ENCODE results near the gene POLR1A.

The POLR1A gene

DNA sequence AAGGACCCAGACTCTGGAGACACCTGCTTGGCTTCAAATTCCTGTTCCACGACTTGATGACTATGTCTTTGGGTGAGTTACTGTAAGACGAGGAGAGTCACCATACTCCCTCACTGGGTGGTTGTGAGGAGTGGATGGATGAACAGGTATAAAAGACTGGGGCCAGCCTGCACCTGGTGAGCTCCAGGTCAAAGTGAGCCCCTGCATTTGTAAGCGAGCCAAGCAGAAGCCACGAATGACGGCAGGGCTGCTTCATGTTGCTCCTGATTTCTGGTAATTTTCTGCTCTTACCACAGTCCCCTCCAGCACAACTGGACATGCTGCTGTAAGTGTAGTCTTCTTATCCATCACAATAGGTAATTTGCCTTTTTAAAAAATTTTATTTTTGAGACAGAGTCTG is 86.6 kb downstream of the POLR1A start:
- no peak for DNase-seq

DNA sequence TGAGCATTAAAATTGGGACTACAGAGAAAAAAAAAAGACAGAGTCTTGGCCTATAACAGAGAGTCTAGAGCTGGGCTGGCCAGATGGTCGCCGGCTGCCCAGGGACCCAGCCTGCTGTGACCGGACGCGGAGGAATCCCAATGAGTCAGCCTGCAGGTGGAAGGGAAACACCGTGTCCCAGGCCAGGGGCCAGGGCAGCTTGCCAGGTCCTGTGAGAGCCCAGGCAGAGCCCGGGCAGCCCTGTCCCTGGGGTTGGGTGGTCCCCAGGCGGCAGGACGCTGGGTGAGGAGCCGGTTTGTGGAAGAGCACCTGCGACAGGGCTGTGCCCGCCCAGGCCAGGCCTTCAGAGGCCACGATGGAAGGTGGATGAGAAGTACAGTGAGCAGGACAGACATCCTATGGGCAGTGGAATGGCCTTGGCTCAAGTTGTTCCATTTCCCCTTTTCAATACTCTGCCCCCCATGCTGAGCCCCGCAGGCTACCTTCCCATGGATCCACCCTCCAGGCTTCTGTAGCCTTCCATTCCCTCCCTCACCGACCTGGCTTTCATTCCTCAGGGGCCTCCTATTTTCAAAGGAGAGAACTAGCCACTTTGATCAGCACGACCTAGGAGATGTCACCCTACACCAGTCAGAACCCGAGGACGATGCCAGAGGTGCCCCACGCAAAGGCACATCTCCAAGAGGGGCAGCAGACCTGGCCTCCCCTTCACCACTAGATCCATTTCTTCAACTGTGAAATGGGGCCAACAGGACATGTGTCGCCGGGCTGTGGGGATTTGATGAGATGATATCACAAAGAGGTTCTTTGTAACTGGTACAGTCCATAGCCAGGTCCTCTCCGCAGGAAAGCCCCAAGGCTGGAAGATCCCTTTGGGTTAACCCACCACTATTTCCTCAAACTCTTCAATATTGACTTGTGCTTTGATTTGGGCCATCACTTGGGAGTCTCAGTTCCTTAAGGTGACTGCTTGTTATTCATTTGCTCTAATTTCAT is 87.5 kb downstream of the POLR1A start:
- no peak for DNase-seq

DNA sequence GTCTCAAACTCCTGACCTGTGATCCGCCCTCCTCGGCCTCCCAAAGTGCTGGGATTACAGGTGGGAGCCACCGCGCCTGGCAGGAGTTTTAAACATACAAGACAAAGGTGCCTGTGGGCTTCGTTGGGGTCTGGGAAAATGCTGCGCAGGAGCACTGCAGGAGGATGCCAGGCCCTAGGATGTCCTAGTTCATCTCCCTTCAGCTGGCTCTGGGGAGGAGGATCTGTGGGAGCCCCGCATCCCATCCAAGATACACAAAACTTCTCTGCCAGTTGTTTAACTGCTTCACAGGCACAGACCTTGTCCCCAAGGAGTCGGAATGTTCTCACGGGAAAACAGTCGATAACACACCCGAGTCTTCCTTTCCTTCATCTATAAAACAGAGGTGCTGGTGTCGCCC is 89.1 kb downstream of the POLR1A start:
- DNase-seq: no peak

DNA sequence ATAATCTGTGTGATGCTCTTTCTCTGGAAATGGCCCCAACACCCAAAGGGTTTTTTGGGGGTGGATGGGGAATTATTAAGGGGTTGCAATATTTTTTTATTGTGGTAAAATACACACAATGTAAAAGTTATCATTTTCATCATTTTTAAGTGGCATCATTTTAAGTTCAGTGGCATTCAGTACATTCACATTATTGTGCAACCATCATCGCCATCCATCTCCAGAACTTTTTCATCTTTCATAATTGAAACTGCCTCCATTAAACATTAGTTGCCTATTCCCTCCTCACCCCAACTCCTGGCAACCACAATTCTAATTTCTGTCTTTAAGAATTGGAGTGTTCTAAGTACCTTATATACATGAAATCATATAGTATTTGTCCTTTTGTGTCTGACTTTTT is 90.0 kb downstream of the POLR1A start:
- DNase-seq: no peak

DNA sequence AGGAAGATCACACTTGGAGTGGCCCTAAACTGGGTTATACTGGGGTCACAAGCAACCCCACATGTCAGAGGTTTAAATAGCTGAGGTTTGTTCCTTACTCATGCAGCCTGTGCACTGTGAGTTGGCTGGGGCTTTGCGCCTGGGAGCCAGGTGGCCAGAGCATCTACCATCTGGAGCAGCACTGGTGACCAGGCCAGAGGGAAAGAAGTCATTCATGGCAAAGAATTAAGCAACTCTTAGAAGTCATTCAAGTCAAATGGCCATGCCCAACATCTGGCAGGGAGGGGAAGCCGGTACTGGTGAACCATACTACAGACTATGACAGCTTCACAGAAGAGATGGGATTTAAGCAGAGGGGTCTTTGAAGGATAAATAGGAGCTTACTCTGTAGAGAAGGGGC is 90.7 kb downstream of the POLR1A start:
- DNase-seq: no peak

DNA sequence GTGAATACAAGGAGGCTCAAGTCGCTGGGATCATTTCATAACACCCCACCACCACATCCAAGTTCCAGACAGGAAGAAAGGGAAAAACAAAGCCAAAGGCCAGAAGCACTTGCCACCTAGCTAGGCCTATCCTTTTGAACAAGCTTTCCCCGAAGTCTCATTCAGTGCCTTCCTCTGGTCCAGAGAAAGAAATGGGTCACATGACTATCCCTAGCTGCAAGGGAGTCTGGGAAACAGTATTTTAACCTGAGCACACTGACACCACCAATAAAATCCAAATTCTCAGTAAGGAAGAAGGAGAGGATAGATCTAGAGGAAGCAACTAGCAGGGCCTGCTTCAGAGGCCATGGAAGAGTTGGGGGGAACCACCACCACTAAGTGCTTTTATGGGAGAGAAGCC is 91.2 kb downstream of the POLR1A start:
- no peak for DNase-seq

DNA sequence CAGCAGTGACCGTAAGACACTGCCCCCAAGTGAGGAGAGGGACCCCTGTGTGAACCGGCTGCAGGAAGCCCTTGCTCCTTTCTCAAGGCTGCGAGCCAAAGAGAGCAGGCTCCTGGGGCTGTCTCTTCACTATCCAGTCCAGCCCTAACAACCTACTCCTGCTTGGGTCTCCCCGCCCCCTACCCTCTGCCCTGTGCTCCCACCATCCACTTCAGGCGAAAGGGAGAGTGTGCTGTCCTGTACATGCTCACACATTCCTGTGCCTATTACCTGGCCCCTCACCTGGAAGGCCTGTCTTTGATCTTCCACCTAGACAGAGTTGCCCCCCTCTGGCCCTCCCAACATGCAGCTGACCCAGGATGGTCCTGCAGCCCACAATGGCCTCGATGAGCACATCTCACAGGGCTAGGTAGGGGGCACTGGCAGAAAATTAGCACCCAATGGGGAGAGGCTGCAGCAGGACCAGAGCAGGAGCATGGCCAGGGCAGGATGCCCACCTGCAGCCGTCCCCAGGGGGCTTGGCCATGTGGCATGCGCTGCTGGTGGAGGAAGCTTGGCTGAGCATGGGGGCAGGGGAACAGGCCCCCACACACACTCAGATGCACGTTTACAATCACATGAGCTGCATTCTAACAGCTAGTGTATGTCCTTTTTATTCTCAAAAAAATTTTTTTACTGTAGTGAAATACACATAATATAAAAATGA is 93.5 kb downstream of the POLR1A start:
- DNase-seq: no peak

DNA sequence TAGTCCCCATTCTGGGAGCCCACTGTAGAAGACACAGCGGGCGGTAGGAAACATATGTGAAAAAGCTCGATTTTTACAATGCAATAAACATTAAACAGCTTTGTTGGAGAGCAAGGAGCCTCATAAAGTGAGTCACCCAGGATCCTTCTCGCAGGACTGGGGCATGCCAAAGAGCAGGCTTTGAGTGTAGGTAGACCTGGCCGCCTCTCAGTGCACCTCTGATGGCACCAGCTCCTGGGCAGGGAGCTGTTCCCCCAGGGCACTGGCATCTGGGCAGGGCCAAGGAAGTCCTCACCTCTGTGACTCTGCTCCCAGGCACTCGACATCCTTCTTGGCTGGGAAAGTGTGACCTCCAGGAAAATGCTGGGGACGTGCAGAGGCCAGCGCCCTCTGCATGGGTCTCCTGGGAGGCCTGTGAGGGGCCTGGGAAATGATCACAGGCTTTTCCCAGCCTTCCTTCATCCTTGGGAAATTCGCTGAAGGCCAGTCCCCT is 94.2 kb downstream of the POLR1A start:
- DNase-seq: no peak

DNA sequence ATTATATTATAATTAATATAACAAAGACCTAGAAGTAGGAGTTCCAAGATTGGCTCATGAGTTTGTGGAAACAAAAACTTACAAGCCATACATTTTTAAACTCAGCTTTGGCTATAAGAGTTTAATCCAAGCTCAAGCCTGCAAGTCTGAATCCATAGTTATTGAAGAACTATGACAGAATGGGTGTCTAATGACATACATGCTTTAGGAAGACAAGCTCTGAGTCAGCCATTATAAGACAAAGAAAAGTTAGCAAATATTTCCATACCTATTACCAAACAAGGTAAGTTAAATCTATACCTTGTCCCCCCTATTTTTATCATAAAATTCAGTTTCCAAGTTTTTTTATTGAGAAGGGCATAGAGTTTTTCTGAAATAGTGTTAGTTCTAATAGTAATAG is 95.6 kb downstream of the POLR1A start:
- DNase-seq: no peak

DNA sequence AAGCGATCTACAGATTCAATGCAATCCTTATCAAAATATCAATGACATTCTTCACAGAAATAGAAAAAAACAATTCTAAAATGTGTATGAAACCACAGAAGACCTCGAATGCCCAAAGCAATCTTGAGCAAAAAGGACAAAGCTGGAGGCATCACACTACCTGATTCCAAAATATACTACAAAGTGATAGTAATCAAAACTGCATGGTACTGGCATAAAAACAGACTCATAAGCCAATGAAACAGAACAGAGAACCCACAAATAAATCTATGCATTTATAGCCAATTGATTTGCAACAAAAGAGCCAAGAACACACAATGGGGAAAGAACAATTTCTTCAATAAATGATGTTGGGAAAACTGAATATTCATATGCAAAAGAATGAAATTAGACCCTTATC is 99.2 kb downstream of the POLR1A start:
- DNase-seq: no peak

DNA sequence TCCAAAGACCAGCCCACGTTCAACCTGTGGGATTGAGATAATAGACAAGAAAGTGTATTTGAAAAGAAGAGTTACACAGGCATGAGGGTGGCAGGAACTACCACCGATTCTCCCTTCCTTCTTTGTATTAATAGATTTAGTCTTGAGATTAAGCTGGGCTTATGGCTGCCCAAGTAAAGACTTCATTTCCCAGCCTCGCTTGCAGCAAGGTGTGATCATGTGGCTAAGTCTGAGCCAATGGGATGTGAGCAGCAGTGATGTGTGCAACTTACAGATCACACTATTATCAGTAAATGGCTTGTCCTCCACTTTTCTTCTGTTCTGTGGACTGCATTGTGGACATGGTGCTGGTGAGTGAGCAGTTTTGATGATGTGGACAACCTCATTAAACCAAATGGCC is 101.7 kb downstream of the POLR1A start:
- no peak for DNase-seq

DNA sequence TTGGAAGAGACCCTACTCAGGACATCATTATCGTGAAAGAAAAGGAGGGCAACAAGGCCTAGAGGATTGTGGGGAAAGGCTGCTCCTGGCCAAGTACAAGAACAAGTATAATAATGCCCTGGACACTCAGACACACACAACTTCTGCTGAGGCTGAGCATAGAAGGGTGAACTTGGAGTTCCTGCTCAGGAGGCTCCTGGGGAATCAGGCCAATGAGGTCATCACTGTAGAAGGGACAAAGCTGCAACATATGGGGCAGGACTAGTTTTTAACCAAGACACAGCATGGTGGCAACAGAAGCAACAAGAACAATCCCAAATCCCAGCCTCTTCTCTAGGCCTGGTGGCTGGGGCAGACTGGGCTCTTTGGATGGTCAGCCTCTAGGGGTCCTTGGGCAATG is 102.6 kb downstream of the POLR1A start:
- DNase-seq: no peak

DNA sequence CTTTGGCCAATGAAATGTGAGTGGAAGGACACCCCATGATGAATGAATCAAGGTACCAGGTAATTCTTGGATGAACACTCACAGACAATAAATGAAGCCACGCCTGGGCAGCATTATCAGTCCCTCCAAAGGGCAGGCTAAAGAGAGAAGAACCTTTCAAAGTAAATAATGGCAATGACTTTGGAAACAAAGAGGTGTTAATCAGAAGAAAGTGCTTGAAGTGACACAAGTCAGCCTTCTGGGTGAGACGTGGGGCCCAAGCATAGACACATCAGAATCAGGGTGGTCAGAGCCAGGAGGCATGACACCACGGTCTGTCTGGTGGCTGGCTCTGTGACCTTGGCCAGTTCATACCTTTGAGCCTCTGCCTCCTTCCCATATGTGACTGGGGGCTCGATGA is 103.3 kb downstream of the POLR1A start:
- no peak for DNase-seq

DNA sequence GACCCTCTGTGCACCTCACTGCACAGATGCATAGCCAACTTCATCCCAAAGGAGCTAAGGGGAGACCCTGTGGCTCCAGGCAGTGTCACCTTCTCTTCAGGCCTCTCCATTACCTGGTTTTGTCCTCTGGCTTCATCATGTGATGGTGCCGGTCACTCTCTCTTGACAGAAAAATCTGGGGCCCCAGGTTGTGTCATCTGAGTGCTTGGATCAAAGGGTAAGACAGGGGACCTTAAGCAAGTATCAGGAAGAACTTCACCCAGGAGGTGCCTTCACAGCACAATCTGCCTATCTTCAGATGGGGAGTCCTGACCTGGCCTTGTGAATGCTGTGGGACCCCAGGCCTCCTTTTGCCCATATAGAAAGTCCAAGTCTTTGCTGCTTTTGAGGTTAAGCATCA is 104.4 kb downstream of the POLR1A start:
- DNase-seq: no peak

DNA sequence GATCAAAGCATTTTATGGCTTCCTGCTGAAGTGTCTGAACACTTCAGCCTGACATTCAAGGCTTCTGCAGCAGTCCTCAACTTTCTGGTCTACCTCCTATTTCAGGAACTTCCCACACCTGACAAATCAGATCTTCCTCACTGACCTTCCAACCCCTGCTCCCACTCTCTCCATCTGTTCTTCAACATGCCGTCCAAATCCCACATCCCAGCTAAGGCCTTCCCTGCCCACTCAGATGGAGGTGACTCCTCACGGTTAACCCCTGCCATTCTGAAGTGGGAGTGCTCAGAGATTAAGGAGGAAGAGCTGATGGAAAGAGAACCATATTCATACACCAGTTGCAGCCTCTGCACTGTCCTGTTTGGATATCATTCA is 104.8 kb downstream of the POLR1A start:
- DNase-seq: no peak

DNA sequence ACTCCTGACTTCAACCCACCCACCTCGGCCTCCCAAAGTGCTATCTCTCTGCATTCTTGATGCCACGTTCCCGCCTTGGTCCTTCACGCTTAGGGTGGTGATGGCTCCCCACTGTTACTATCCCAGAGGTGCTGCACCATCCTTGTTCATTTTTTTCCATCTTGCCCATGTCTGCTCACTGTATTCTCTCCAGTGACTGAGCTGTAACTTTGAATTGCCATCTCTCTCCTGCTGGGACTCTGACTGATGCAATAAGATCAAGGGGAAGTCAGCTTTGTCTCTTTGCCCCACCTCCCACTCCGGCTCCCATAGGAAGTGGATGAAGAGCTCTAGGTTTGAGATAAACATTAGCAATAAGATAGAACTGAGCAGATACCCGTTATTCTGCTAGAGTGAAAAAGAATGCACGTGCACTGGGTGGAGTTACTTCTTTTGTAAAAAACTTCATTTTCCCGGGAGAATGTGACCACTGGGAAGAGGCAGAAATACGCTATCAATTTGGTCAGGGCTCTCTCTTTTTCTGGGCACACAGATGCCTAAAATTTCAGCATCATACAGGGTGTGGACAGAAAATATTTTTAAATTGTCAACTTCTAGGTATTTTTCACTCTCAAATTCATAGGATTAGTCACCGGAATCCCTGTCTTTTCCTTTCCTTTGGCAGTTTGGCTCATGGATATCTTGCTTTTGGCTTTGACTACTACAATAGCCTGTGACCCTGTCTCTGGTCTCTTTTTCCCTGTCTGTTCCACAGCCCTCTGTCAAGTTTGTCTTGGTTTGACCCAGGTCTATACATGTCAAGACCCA is 105.4 kb downstream of the POLR1A start:
- DNase-seq: no peak

DNA sequence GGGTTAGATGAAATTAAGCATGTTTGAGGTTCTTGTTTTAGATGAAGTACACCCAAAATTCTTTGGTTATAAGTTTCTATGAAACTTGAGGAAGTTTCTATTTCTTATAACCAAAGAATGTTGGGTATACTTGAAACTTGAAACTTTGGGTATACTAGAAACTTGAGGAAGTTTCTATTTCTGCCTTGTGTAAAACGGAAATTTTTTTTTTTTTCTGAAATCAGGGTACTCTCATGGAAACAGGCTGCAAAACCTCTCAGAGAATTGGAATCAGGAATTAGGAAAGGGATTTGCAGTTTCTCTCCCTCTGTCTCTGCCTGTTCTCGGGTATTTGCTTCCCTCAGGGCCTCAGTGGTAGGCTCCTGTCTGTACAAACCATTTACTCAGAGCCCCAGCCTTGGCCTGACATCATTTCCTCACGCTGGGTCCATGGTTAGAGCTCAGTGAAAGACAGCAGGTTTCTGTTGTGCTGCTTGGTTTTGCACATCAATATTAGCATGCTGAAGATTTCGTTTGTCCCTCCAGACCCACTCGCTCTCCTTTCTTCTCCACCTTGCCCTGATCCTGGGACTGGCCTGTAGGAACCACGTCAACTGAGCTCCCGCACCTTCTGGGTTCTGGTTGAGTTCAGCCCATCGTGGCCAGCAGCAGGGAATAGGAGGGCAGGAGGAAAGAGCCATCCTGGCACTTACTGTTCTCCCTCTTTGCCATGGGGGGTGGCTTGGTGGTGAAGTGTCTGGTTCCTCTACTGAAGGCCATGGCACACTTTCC is 106.4 kb downstream of the POLR1A start:
- DNase-seq: no peak

DNA sequence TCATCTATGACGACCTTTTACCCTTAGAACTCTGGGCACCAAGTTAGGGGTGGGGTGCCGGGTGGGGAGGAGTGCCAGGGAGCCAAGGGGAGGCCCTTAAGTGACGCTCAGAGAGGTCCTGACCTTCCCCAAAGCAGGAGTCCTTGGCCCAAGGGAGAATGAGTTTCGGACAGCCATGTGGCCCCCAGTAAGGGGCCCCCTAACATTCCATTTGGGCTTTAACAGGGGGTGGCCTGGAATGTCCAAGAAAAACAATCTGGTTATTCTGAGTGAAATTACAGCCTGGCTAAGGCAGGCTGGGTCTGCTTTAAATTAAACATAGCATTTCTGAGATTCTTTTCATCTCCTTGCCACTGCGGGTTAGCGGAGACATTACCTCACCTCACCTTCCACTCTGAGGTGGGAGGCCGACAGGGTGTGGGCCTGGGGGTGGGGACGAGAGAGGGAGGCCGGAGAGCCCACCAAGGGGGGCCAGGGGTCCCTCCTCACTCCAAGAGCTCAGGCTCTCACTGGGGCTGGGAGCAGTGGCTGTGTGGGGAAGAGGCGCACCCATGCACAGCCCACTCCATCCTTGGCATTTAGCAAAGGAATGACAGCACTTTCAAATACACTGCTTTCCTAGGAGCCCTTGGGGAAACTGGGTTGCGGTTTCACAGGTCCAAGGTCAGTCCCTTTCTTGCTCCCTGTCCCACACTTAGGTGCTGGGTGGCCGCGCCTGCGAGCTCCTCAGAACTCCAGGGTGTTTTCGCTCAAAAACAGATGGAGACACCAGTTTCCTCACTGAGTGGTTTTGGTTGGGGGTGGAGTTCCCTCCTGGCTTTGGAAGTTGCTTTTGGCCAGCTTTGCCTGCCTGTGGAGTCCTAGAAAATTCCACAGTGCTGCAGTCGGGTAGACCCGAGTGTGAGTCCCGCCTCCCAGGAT is 107.4 kb downstream of the POLR1A start:
- no peak for DNase-seq

DNA sequence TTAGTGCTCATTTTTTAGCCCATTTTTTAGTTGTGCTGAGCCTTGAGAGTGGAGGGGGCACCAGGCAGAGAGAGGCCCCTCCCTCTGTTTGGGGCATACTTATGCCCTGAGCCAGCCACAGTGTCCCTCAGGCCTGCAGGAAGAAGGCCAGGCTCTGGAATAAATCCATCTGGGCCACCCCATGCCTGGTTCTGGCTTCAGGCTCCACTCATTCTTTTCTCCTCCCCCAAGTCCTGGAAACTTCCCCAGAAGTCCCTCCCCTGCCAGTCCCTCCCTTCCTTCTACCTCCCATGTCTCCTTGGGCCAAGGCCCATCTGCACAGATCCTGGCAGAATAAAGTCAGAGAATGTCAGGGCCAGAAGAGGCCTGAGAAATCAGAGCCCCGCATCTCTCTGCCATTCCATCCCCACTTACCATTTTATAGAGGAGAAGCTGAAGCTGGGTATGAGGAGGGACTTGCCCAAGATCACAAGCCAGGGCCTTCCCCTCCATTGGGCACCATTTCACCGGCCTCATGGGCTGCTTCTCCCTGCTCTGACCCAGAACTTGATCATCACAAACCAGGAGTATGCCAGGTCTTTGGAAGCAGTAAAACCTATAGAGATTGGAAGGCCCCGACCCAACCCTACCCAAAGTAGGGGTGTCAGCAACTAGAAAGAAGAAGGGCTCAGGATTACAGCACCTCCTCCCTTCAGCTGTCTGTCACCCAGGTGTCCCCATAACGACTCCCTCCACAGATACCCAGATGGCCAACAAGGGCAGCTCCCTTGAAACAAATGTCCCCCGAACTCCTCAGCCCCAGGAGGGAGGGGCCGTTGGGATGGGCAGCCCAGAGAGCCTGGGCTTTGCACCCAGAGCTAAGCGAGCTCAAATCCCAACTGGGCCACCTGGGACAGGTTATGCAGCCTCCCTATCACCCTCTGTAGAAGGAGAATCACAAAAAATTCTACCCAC is 108.4 kb downstream of the POLR1A start:
- peak; percentile 34 for DNase-seq

DNA sequence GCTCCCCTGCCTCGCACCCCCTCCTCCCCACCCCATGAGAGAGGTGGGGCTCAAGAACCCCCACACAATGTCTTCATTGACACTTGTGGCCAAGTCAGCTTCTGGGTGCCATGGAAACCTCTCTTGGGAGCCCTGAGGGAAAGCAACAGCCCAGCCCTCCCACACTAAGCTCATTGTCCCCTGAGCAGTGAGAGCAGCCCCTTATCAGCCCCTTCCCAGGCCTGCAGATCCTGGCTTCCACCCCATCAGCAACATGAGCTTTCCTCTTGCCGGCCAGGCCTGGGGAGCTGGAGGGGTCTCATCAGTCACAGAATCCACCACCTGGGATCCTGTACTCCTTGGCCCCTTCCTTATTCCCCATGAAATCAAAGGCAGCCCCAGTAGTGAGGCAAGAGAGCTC is 109.1 kb downstream of the POLR1A start:
- peak; percentile 29 for DNase-seq
